Liver (tissue), 9 donors: ENCODE measurements around the gene RAB27A. TPM values are rescaled to one million over a fixed set of nuclear protein-coding genes. Genes with fewer than 3 reads are reported as not detected.

Experiments used
- DNase-seq: peaks from one replicate; pipeline ENCODE4 v3.0.0-alpha.2; 2017; ENCODE audit warnings: low spot score
- H3K27ac ChIP-seq, 2 donors: one replicate each; pipeline ENCODE4 v1.7.0; 2013; ENCODE audit warnings: inconsistent platforms in 2 of 2, low read length in 2 of 2, control low read depth in 1 of 2, low read depth in 1 of 2, mild to moderate bottlenecking in 1 of 2
- H3K27me3 ChIP-seq, 4 donors: one replicate each; pipeline versions ENCODE4 v1.6.1 to v1.7.0; 2013; ENCODE audit warnings: low read length in 3 of 4, inconsistent platforms in 1 of 4, mild to moderate bottlenecking in 1 of 4, moderate library complexity in 1 of 4; ENCODE audit not compliant: control insufficient read depth in 4 of 4, insufficient read depth in 4 of 4
- H3K36me3 ChIP-seq, 4 donors: one replicate each; pipeline versions ENCODE4 v1.6.1 to v1.7.0; 2013; ENCODE audit warnings: low read length in 3 of 4, mild to moderate bottlenecking in 3 of 4, low read depth in 1 of 4, moderate library complexity in 1 of 4; ENCODE audit not compliant: control insufficient read depth in 4 of 4, insufficient read depth in 3 of 4
- H3K4me1 ChIP-seq, 4 donors: one replicate each; pipeline versions ENCODE4 v1.6.1 to v1.7.0; 2013; ENCODE audit warnings: low read length in 3 of 4, mild to moderate bottlenecking in 3 of 4, moderate library complexity in 1 of 4; ENCODE audit not compliant: control insufficient read depth in 4 of 4, insufficient read depth in 4 of 4
- H3K4me3 ChIP-seq, 3 donors: one replicate each; pipeline versions ENCODE4 v1.6.1 to v1.7.0; 2013; ENCODE audit warnings: low read length in 3 of 3, control low read depth in 1 of 3, low read depth in 1 of 3, mild to moderate bottlenecking in 1 of 3
- H3K9ac ChIP-seq, 2 donors: one replicate each; pipeline ENCODE4 v1.7.0; 2013; ENCODE audit warnings: low read length in 2 of 2, mild to moderate bottlenecking in 2 of 2, moderate library complexity in 2 of 2, control low read depth in 1 of 2, low read depth in 1 of 2
- H3K9me3 ChIP-seq, 4 donors: one replicate each; pipeline versions ENCODE4 v1.6.1 to v1.7.0; 2013; ENCODE audit warnings: low read length in 3 of 4; ENCODE audit not compliant: control insufficient read depth in 4 of 4
- EGR1 ChIP-seq, 2 donors: IDR thresholded peaks; 2 replicates each; pipeline ENCODE4 v1.6.1; 2016 to 2018; ENCODE audit warnings: antibody characterized with exemption in 2 of 2, low read depth in 2 of 2
- GABPA ChIP-seq, 2 donors: IDR thresholded peaks in 1 of 2; conservative IDR thresholded peaks in 1 of 2; 2 replicates each; pipeline ENCODE4 v1.6.1; 2016; ENCODE audit warnings: antibody characterized with exemption in 2 of 2, mild to moderate bottlenecking in 1 of 2, moderate library complexity in 1 of 2
- HNF4A ChIP-seq, 2 donors: conservative IDR thresholded peaks; 2 replicates each; pipeline ENCODE4 v1.6.1; 2016; ENCODE audit warnings: antibody characterized with exemption in 2 of 2, mild to moderate bottlenecking in 2 of 2
- HNF4G ChIP-seq: IDR thresholded peaks from 2 replicates; pipeline ENCODE4 v1.6.1; 2016; ENCODE audit warnings: antibody characterized with exemption
- JUND ChIP-seq, 2 donors: IDR thresholded peaks; 2 replicates each; pipeline ENCODE4 v1.6.1; 2016; ENCODE audit warnings: antibody characterized with exemption in 2 of 2
- RAD21 ChIP-seq, 2 donors: IDR thresholded peaks; 2 replicates each; pipeline ENCODE4 v1.6.1; 2016; ENCODE audit warnings: antibody characterized with exemption in 2 of 2, mild to moderate bottlenecking in 2 of 2
- RXRA ChIP-seq, 2 donors: IDR thresholded peaks; 2 replicates each; pipeline ENCODE4 v1.6.1; 2017 to 2018; ENCODE audit warnings: antibody characterized with exemption in 2 of 2, mild to moderate bottlenecking in 1 of 2
- TAF1 ChIP-seq: conservative IDR thresholded peaks from 2 replicates; pipeline ENCODE4 v1.6.1; 2016; ENCODE audit warnings: antibody characterized with exemption, mild to moderate bottlenecking
- YY1 ChIP-seq: IDR thresholded peaks from 2 replicates; pipeline ENCODE4 v1.6.1; 2016; ENCODE audit warnings: antibody characterized with exemption, mild to moderate bottlenecking
- WGBS: extraction: QIAGEN DNeasy Blood & Tissue Kit; methylation state at CpG from one replicate; pipeline ENCODE4 v1.1.7; 2013; 5-methylcytosine and 5-hydroxymethylcytosine counted together
- polyA plus RNA-seq, 2 donors: library from polyadenylated mRNA; stranded (reverse) in 1 of 2; unstranded in 1 of 2; fragments of 200-250 nt in 1 of 2; fragments of >200 nt in 1 of 2; fragmentation: Nextera tagmentation in 1 of 2; extraction: Ambion mirVana in 1 of 2; gene quantifications; one replicate each; pipeline versions ENCODE4 v1.2.1 to v1.2.3, GENCODE V29; 2013 to 2015
- total RNA-seq, 2 donors: library from RNA; depleted of rRNA; stranded (reverse); fragments of >200 nt; gene quantifications; one replicate each; pipeline ENCODE4 v1.2.3, GENCODE V29; 2014
- TF ChIP-seq, protein P1 (sequence below): IDR thresholded peaks from 2 replicates; pipeline ENCODE4 v1.6.1; 2016; ENCODE audit warnings: antibody characterized with exemption
- TF ChIP-seq, protein P2 (sequence below): fragments of 150-350 bp; IDR thresholded peaks from 2 replicates; pipeline ENCODE4 v1.5.1; 2017; ENCODE audit warnings: improper control_type of control experiment, low read depth, low read length; ENCODE audit not compliant: missing input control
- TF ChIP-seq, protein P3 (sequence below): IDR thresholded peaks from 2 replicates; pipeline ENCODE4 v1.6.1; 2016; ENCODE audit warnings: antibody characterized with exemption
- donor health status: healthy.
- donor health status: healthy.
- donor health status: healthy.
- donor health status: healthy.
- donor health status: healthy.

The RAB27A gene
- total and polyA plus RNA-seq, 4 donors, result 6.4 to 30.8 (median 24.9) TPM

DNA sequence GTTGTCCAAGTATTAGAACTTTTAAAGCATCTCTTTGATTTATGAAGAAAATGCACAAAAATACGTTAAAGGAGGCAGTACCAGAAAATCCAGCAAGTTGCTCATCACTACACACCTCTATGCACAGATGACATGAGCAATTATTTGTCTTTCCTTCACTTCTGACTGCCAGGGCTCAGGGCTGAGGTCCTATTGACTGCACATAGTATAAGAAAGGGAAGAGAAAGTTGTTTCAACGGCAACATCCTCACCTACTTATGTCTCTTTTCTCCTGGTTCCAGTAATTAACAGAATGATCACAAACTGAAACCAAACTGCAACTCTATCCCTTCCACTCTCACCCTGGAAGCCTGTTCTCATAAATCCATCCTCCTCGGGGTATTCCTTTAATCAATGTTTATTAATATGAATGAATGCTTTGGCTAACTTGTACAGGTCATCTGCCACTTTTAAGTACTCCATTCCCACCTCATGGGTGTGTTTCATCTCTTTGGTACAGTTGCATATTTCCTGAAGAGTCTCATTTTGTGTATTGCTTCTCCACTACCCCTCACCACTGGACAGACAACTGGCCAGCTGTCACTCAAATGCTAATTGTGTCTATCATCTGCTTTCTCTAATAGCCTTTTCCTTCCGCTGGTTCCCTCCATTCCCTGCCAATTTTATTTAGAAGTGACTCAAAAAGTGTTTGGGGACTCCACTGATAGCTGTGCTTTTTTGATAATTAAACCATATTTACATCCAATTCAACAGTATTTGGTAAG is 34.5 kb downstream of the RAB27A start:
- H3K4me3 ChIP-seq, result peak overlapping the region; percentile 26 to 30 (median 27)

DNA sequence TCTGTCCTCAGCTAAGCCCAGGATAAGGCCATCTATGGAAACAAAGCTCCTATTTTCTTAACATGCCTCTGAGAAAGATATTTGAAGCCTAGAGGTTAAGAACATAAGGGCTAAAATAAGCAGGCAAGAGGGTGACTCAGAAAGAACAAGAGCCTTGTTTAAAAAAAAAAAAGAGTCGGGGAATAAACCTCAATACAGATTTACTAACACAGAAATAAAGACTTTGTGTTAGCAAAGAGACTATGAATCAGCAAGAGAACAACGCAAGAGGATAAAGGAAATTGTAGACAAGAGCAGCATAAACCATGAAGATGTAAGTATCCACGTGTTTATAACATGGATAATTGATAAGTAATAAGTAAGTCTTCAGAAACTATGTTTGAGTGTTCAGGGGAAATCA is 36.0 kb downstream of the RAB27A start:
- H3K4me1 ChIP-seq, result peaks cover 13 to 63% (median 37%) of the 10 kb centered on the region in 4 donors

More for the DNA sequence above, 34.5 kb downstream of the RAB27A start:
- Histone ChIP-seq H3K36me3 (no peaks in the 10 kb centered on the region), H3K27me3 (no peaks in the 10 kb centered on the region), H3K27ac (peak overlapping the region; percentile 49 to 63), H3K9ac (peak overlapping the region in 1 of 2 donors; percentile 69), H3K9me3 (no peaks in the 10 kb centered on the region), H3K4me1 (peaks cover 11 to 50% (median 31%) of the 10 kb centered on the region in 4 donors)
- WGBS, result 63% methylated on average over 4 of the region's 4 CpGs
- TF ChIP-seq RXRA (IDR thresholded peaks at IDR 0.05) (no peak), HNF4A (conservative IDR thresholded peaks at IDR 0.05) (no peak)
- TF ChIP-seq, protein P1, sequence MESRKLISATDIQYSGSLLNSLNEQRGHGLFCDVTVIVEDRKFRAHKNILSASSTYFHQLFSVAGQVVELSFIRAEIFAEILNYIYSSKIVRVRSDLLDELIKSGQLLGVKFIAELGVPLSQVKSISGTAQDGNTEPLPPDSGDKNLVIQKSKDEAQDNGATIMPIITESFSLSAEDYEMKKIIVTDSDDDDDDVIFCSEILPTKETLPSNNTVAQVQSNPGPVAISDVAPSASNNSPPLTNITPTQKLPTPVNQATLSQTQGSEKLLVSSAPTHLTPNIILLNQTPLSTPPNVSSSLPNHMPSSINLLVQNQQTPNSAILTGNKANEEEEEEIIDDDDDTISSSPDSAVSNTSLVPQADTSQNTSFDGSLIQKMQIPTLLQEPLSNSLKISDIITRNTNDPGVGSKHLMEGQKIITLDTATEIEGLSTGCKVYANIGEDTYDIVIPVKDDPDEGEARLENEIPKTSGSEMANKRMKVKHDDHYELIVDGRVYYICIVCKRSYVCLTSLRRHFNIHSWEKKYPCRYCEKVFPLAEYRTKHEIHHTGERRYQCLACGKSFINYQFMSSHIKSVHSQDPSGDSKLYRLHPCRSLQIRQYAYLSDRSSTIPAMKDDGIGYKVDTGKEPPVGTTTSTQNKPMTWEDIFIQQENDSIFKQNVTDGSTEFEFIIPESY, result no peak
- no peak for DNase-seq

More for the DNA sequence above, 36.0 kb downstream of the RAB27A start:
- Histone ChIP-seq H3K9ac (no peak overlapping the region), H3K36me3 (no peaks in the 10 kb centered on the region), H3K27ac (no peak overlapping the region), H3K27me3 (no peaks in the 10 kb centered on the region), H3K4me3 (no peak overlapping the region), H3K9me3 (no peaks in the 10 kb centered on the region)
- no peak for DNase-seq
- WGBS, result 85% methylated on average over 3 of the region's 3 CpGs
- TF ChIP-seq HNF4G (no peak), YY1 (no peak), JUND (IDR thresholded peaks at IDR 0.05) (no peak), EGR1 (IDR thresholded peaks at IDR 0.05; ENCODE audit: low read depth in 2 of 2) (no peak), HNF4A (conservative IDR thresholded peaks at IDR 0.05) (no peak), RXRA (IDR thresholded peaks at IDR 0.05) (no peak), GABPA (IDR thresholded peaks at IDR 0.05 in 1 of 2, conservative IDR thresholded peaks at IDR 0.05 in 1 of 2) (no peak), TAF1 (no peak), RAD21 (IDR thresholded peaks at IDR 0.05) (no peak)
- TF ChIP-seq, protein P2, sequence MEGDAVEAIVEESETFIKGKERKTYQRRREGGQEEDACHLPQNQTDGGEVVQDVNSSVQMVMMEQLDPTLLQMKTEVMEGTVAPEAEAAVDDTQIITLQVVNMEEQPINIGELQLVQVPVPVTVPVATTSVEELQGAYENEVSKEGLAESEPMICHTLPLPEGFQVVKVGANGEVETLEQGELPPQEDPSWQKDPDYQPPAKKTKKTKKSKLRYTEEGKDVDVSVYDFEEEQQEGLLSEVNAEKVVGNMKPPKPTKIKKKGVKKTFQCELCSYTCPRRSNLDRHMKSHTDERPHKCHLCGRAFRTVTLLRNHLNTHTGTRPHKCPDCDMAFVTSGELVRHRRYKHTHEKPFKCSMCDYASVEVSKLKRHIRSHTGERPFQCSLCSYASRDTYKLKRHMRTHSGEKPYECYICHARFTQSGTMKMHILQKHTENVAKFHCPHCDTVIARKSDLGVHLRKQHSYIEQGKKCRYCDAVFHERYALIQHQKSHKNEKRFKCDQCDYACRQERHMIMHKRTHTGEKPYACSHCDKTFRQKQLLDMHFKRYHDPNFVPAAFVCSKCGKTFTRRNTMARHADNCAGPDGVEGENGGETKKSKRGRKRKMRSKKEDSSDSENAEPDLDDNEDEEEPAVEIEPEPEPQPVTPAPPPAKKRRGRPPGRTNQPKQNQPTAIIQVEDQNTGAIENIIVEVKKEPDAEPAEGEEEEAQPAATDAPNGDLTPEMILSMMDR, result no peak
- TF ChIP-seq, protein P1, result no peak
- TF ChIP-seq, protein P3, sequence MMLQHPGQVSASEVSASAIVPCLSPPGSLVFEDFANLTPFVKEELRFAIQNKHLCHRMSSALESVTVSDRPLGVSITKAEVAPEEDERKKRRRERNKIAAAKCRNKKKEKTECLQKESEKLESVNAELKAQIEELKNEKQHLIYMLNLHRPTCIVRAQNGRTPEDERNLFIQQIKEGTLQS, result no peak
